WI38 (cell line): ENCODE results near the gene ADCYAP1R1.

Experiments
- H3K4me3 ChIP-seq: 2 replicates; pipeline ENCODE4 v1.5.1; 2011; ENCODE audit warnings: low read depth, mild to moderate bottlenecking, control low read depth, low read length
- TF ChIP-seq, protein P1 (sequence below): IDR thresholded peaks from 2 replicates; pipeline ENCODE4 v1.5.1; 2012; ENCODE audit warnings: low read depth, mild to moderate bottlenecking, control low read depth, low read length

ADCYAP1R1 gene

DNA sequence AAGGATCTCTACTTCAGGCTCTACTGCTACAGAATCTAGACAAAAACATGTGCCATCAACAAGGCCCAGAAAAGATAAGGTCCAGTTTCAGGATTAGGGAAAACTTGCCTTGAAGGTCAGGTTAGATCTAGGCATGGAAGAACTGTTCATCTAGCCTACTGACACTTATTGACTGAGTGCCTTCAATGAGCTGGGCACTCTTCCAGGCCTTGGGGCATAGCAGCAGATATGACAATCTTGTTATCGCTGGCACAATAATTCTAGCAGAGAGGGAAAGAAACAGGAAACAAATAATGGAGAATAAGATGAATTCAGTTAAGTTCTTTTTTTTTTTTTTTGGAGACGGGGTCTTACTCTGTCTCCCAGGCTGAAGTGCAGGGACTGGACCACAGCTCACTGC, 71.6 kb downstream of the ADCYAP1R1 start:
- TF ChIP-seq, protein P1, sequence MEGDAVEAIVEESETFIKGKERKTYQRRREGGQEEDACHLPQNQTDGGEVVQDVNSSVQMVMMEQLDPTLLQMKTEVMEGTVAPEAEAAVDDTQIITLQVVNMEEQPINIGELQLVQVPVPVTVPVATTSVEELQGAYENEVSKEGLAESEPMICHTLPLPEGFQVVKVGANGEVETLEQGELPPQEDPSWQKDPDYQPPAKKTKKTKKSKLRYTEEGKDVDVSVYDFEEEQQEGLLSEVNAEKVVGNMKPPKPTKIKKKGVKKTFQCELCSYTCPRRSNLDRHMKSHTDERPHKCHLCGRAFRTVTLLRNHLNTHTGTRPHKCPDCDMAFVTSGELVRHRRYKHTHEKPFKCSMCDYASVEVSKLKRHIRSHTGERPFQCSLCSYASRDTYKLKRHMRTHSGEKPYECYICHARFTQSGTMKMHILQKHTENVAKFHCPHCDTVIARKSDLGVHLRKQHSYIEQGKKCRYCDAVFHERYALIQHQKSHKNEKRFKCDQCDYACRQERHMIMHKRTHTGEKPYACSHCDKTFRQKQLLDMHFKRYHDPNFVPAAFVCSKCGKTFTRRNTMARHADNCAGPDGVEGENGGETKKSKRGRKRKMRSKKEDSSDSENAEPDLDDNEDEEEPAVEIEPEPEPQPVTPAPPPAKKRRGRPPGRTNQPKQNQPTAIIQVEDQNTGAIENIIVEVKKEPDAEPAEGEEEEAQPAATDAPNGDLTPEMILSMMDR = no peak
- H3K4me3 ChIP-seq = no peak overlapping the region

DNA sequence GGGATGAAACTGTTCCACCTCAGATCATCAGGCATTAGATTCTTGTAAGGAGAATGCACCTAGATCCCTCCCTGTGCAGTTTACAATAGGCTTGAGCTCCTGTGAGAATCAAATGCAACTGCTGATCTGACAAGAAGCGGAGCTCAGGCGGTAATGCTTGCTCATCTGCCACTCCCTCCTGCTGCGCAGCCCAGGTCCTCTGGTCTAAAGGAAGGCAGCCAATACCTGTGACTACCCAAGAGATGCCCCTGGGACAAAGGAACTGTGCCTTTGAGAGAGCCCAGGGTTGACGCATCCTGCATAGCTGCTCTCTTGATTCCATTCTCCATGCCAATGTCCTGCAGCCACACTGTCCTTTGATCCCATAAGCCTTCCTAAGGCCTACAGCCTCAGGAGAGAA, 73.1 kb downstream of the ADCYAP1R1 start:
- TF ChIP-seq, protein P1 = no peak
- no peak overlapping the region for H3K4me3 ChIP-seq

DNA sequence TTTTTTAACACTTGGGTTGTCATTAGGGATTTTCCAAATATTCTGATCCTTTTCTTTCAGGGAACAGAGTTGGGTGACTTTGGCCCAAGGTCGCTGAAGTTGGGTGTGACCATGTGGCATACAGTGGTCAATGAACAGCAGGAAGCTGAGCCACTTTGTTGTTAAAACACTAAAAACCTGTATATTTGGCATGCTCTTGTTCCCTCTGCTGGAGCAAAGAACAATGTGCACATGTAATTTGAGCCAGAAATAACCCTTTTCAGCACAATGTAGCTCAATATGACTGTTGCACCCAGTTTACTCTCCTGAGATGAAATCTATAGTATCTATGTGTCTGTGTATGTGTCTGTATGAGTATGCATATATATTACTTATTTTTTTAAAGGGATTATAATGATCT, 74.9 kb downstream of the ADCYAP1R1 start:
- no peak overlapping the region for H3K4me3 ChIP-seq
- TF ChIP-seq, protein P1 = no peak

DNA sequence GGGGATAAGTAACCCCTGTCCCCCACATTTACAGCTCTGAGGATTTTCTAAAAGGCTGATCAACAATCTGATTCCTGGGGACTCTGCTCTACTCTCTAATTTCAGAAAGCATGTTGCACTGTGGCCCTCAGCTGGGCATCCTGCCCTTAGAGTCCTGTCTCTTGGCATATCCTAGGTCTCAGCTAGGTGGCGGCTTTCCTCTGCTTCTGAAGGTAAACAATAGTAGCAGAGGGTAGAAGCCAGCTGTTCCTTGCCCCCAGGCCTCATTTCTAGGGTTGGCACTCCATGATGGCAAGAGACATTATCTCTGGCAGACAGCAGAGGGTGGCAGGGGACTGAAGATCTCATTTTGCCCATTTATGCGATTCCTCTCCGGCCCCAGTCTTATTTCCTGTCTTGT, 77.0 kb downstream of the ADCYAP1R1 start:
- TF ChIP-seq, protein P1 = no peak

DNA sequence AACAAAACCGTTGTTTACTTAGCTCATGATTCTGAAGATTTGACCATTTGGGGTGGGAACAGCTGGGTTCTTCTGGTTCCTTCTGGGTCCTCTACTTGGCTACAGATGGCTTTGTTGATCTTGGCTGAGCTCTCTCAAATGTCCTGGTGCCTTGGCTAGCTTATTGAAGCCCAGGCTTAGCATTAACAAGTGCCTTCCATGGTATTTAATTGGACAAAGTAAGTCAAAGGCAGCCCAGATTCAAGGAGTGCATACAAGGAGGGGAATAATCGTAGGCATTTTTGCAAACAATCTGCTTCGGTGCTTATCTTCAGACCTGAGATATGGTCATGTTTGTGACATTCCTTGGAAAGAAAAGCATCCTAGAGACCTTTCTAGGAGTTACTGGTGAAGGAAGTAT, 81.4 kb downstream of the ADCYAP1R1 start:
- TF ChIP-seq, protein P1 = no peak
- no peak overlapping the region for H3K4me3 ChIP-seq

More for the DNA sequence above, 77.0 kb downstream of the ADCYAP1R1 start:
- no peak overlapping the region for H3K4me3 ChIP-seq

DNA sequence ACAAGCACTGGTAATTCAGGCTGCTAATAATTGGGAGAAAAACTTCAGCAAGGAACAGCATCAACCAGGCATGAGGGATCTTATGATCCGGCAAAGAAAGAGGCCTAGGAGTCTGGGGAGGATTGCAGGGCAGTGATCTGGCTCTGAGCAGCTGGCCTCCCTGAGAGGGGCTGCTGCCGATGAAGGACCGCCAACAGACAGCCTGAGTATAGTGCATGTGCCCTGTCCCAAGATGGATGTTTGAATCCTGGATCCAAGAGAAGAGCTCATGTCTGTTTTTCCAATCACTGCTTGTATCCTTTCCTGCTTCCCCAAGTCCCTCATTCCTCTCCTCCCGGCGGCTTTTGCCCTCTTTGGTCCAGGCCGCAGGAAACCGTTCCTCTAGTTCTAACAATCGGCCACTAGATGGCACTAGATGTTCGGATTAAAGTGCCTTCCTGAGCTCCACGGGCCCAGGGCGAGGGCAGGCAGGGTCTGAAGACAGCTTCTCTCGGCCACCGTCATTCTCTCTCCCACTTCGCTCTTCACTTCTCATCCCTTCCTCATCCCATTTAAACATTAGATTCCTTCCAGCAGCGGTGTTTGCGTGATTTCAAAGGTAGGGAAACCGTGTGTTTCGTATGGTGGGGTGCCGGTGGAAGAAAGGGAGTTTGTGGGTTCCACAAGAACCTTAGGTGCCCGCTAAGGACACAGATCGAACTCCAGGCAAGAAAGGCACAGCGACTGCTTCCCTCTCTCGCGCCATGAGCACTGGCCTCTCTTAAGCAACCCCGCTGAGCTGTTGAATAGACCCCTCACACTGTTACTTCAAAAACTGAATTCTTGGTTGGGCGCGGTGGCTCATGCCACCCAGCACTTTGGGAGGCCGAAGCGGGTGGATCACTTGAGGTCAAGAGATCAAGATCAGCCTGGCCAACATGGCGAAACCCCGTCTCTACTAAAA, 82.4 kb downstream of the ADCYAP1R1 start:
- TF ChIP-seq, protein P1 = peak; percentile 65
- no peak overlapping the region for H3K4me3 ChIP-seq

DNA sequence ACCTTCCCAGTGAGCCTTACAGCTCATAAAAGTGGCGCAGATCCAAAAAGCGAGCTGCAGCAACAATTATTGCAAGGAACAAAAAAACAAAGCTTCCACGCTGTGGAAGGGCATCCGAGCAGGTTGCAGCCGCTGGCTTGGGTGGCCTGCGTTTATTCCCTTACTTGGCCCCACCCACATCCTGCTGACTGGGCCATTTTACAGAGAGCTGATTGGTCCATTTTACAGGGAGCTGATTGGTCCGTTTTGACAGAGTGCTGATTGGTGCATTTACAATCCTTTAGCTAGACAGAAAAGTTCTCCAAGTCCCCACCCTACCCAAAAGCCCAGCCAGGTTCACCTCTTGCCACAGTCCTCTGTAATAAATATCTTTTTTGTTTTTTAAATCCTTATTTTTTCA, 85.1 kb downstream of the ADCYAP1R1 start:
- no peak overlapping the region for H3K4me3 ChIP-seq
- TF ChIP-seq, protein P1 = no peak
